NCI-H1092 (cell line): ENCODE results near the gene TNS1.

ENCODE experiments used
- DNase-seq: peaks from one replicate; lab custom pipeline; 2025; lab: John Stamatoyannopoulos, UW

TNS1 gene

DNA sequence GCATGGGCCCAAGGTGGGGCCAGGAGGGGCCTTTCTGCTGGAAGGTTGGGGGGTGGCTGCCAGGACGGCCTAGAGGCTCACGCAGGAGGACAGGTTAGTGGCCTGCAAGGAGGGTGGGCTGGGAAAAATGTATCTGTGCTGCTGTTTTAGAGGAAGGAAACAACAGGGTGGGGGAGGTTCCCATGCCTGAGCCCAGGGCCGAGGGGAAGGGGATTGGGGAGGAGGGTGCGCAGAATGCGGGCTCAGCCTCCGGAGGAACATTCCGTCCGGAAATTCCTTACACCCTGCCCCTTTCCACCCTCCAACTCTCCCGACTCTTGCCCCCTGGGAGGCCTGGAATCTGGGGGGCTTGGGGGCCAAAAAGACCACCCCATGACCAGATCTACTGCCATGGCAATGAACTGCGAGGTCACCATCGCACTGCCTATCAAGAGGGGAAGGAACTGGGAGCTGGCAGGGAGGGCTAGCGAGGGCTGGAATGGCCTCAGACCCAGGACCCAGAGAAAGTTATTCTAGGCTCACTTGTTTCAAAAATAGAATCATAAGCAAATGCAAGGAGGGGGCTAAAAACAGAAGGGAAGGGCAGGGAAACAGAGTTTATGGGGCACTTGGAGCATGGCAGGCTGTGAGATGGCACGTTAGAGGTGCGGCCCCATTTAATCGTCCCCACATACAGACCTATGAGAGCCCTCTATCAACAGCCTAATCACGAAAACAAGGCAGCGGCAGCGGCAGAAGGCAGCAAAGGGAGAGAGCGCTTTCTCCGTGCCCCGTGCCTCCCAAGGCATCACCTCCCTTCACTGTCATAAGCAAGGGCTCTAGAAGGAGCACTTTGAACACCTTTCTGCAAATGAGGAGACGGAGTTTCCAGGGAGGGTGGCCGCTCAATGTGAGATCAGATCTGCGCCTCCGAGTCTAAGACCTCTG is 90.4 kb downstream of the TNS1 start:
- DNase-seq: no peak

- no peak for DNase-seq
These were observed 91.3 kb downstream of the TNS1 start for GRCh38 chr2:217911283-217912097.

DNA sequence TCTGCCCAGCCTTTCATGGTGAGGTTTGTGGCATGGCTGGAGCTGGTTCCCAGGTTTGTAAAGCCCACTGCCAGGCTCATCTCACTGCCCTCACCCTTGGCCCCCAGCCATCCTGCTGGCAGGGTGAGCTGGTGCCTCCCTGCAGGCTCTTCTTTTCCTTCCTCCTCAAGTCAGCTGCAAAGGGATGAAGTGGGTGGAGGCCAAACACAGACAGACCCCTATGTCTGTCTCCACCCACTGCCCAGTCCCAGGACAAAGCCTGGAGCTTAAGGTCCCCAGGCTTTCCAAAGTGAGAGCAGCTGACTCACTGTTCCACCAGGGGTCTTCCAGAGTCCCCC is 92.0 kb downstream of the TNS1 start:
- DNase-seq: no peak

DNA sequence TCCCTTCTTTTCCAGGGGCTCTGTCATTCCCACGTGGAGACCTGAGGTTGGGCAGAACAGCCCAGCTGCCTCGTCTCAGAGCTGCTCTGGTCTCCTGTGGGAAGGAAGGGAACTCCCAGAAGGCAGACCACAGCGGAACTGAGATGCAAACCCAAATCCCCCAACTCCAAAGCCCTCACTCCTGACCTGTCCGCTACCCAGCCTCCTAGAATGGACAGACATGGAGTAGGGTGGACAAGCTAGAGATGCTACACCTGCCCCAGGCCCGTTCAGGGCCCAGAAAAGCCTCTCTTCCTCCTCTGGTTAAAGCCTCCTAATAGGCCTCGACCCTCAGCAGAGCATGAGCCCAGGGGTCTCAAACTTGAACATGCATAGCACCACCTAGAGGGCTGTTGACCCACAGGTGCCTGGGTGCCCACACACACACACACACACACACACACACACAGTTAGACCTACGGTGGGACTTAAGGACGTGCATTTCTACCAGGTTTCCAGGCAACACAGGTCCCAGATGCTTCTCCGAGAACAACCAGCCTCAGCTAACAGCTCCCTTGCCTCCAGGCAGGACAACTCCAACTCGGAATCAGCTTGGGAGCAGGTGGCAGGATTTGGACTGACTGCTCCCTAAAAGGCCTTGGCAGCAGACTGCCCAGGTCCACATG is 93.5 kb downstream of the TNS1 start:
- no peak for DNase-seq

DNA sequence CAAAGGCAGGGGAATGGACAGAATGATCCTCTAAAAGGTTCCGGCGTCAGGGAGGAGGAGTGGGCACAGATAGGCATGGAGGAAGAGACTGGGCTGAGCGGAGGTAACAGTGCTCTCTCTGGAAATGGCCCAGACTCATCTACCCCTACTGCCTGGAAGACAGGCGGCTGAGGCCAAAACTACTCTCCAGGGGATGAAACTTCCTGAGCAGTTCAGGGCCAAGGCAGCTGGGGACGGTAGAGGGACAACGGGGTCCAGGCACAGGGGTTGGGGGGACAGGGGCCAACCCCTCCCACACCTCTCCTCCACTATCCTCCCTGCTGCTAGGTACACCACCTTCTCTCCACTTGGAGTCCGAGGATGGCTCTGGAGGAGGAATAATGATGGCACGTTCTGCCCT is 94.3 kb downstream of the TNS1 start:
- DNase-seq: no peak

- DNase-seq: no peak
These were observed 95.5 kb downstream of the TNS1 start for GRCh38 chr2:217907266-217907665.

- DNase-seq: no peak
These were observed 96.0 kb downstream of the TNS1 start for GRCh38 chr2:217906798-217907197.

DNA sequence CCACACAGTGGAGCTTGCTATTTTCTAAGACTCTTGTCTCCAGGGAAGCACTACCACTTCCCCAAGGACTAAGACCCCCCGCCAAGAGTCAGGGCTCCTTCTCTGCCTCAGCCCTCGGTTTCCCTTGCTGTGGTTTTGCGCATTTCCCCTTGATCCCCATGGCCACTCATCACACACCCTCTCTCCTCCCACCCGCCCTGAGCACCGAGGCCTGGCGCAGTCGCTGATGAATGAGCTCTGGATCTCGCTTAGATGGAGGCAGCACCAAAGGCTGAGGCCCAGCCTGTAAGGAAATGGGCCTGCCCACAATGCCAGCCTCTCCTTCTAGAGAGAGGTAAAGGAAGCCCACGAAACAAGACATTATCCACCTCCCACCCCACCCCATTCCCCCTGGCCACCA is 96.9 kb downstream of the TNS1 start:
- no peak for DNase-seq

- no peak for DNase-seq
These were observed 97.4 kb downstream of the TNS1 start for GRCh38 chr2:217905395-217905794.

DNA sequence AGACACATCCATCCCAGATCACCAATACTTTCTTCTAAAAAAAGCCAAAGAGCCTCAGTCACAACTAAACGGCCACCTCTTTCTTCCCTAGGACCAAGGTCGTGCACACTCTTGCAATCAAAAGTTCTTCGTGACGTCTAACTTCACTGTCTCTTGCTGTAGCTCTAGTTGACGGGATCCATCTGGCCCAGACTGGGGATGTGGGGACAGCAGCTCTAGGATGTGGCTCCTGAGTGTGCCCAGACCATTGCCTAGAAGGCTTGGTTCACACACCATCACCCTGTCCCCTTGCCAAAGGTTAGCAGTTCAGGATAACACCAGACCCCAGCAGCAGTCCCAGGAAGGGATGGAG is 98.2 kb downstream of the TNS1 start:
- no peak for DNase-seq

DNA sequence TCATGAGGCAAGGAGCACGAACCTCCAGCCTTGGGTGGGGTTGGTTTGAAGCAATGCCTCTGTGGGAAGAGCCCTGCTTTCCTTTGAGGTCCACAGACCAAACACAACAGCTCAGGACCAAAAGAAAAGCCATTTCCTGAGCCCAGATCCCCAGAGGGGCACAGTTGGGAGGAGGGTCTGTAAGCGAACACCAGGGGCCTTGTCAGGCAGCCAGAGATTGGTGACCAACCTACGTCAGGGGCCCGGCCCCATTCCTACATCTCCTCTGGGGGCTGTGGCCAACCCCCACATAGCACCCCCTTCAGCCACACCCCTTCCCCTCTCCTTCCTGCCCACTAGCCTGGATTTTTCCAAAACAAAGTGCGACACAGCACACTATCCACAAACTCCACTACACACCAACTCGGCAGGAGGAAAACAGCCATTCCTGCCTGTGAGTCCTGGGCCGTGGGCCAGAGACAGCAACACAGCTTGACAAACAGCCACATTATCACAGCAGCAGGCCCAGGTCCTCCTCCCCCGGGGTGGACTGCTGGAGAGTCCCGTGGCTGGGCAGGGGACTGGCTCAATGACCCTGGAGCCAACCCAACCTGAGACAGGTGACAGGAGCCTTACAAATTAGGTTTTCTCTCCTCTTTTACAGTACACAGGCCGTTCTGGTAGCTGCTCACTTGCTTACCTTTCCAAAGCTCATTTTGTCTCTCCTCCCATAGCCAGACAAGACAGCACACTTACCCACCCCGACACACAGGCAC is 98.8 kb downstream of the TNS1 start:
- DNase-seq: no peak

DNA sequence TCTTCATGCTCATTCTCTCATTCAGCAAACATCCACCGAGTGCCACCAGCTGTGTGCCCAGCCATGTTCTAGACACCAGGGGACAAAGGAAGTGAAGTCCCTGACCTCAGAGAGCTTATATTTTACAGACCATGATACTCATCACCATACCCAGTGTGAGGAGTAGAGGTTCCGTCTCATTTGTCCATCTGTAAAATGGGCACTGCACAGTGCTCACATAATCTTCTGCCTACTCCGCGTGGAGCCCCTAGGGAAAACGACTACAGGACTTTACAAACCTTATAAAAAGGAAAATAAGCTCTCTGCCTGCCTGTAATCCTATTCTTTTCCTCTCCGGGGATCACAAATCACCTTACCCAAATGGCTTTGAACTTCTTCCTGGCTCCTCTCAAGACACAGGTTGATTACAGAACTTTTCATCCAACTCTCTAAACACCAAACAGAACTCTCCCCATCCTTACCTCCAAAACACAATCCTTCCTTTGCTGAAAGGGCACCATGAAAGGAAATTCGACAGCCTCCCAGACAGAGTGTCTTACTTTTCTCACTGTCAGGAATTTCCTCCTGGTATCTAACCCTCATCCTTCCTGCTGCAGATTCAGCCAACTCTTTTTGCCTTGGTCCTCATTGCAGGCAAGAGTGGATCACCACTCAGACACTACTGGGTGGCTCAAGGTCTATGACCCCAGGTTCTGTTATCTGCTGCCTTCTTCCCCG is 99.5 kb downstream of the TNS1 start:
- DNase-seq: no peak

GRCh38 chr2:217902379-217903141 is 100.2 kb downstream of the TNS1 start:
- no peak for DNase-seq

DNA sequence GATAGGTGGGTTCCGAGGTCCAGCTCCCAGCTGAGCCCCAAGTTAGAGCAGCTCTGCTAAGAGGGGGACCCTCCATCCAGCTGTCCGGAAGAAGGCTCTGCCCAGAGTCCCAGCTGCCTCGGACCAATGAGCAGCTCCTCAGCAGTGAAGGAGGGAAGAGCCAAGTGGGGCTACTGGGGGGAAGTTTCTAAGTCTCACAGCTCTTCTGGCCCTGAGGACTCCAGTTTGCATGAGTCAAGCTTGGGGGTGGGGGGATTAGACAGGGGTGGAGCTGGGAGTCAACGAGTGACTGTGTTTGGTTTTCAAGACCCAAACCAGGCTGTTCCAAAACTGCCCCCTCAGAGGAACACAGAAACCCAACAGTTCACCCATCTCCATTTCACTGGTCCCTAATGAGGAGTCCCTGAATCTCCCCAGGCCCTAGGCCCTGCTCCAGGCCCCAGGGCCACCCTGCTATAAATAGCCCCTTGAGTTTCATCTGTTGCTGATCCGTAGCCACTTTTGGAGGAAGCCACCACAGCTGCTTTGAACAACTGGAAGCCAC is 100.9 kb downstream of the TNS1 start:
- no peak for DNase-seq

DNA sequence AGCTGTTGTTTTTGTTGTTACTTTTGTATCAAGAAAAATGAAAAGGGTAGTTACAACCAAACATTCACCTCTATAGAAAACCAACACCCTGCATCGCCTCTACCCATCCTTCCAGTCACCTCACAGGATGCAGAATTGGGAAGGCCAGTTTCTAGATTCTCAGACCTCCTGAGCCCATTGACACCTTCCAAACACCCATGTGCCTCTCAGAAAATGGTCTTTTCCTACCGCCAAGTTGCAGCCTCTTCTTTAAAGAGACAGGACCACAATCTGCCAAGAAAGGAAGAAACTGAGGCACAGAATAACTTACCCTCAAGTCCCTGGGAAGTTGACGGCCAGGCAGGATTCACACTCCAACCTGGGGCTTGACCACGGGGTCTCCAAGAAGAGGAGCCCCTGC is 101.4 kb downstream of the TNS1 start:
- no peak for DNase-seq

- DNase-seq: no peak
These were observed 101.9 kb downstream of the TNS1 start for GRCh38 chr2:217900780-217901360.

GRCh38 chr2:217900010-217900779 is 102.6 kb downstream of the TNS1 start:
- no peak for DNase-seq

DNA sequence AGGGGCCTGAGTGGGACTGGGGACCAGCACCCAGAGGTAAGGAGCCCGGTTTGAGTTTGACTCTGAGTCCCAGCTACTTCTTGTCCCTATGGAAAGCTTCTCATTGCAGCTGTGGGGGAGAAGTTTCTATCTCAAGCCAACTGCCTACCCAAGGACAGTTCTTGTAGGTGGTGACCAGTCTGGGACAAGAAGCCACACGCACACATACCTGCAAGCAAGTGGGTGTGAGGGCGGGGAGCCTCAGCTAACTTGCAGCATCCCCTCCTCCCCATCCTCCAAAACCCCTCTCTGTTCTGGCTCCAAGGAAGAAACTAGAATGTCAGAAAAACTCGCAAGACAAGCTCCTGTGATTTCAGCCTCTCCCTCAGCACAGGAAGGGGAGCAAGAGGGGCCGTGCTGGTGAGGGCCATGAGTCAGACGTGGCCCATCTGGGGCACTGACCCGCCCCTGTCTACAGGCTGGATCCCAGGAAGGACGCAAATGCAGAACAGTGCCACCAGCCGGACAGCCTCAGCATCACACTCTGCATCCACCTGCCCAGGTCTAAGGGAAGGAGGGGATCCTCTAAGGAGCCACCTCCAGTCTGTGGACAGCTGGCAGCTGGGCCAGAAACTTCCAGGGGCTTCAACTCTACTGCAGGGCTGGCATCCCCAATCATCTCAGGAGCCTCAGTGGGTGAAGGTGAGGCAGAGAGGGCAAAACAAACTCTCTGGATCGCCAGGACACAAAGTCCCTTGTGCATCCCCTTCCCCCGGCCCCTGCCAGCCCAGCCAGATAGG is 103.4 kb downstream of the TNS1 start:
- DNase-seq: no peak
